ENCODE measurements around the gene JCHAIN.
A peak's percentile ranks its signal among the peaks of the same experiment; 100 is the strongest.
"Not testable (repeated sequence)": the region's sequence is repeated elsewhere in the genome, so short reads cannot be mapped to it uniquely, and the experiment has no call there.

JCHAIN gene

DNA sequence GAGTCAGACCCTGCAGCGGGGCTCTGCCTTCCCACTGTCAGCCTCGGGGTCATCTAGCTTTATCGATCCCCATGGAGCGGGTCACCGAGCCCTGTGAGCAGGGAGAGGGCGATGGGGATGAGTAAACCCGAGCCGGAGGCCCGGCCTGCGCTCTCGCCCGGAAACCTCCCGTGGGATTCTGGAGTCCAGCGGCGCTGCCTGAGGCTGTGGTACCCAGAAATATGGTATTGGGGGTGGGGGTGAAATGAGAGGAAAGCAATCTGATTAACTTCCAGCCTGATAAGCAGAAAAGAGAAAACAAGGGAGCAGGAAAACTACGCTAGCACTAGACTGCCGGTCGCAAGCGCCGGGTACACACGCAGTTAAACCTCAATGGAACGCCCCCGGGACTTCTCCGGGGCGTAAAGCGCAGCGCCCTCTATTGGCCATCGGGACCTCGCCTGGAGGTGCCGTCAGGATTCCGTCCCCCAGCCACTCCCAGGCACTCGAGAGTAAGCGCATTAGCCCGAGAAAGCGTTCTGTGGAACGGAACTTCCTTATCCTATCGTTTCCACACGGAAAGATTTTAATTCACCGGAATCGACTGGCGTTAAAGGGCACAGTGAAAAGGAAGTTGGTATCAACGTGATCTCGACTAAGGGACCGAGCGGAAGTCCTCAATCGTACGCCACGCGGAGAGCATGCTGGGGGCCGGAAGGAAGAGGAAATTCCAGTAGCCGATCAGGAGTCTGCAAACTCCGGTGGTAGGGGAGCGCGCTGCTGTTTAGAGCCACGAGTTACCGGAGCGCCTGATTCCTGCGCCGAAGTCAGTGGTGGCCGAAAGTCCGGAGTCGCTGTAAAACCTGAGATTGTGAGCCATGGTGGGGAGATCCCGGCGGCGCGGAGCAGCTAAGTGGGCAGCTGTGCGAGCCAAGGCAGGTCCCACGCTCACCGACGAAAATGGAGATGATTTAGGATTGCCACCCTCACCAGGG, 21.8 kb upstream of the JCHAIN start, which contains the start of gene UTP3:
Gene UTP3, plus strand, starts transcription at position 712 of the 974 bp plus-strand sequence. Its CDS starts 146 bp downstream, at position 858.
- DNase-seq = peak; percentile 94 to 95

DNA sequence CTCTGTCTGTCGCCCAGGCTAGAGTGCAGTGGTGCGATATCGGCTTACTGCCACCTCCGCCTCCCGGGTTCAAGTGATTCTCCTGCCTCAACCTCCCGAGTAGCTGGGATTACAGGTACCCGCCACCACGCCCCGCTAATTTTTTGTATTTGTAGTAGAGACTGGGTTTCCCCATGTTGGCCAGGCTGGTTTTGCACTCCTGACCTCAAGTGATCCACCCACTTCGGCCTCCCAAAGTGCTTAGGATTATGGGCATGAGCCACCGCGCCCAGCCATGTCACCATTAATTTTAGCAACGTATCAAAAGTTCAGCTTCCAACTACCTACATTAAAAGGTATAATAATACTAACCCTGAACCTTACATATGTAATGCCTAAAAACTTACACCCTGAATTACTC, 21.1 kb upstream of the JCHAIN start:
- DNase-seq = no peak

DNA sequence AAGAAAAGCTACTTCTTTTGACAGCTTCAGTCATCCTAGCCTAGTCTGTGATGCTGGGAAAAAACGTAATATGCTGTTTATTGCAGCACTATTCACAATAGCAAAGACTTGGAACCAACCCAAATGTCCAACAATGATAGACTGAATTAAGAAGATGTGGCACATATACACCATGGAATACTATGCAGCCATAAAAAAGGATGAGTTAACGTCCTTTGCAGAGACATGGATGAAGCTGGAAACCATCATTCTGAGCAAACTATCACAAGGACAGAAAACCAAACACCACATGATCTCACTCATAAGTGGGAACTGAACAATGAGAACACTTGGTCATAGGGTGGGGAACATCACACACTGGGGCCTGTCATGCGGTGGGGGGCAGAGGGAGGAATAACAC, 15.8 kb upstream of the JCHAIN start:
- not testable (repeated sequence) for DNase-seq

DNA sequence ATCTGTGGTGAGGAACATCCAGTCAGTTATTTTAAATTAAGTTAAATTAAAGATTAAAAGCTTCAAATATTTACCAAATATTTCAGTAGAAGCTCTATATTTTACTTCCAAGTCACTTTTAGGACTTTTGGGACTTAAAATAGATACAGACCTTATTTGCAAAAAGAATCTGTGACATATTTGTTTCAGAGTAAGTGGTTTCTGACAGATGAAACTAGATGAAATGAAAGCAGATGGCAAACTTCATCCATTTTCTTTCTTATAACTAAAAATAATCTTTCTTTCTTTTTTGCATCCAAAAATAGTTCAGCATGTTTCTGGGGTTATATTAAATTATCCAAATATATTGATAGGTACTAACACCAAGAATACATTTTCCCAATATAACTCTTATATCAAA, 15.4 kb upstream of the JCHAIN start:
- no peak for DNase-seq

DNA sequence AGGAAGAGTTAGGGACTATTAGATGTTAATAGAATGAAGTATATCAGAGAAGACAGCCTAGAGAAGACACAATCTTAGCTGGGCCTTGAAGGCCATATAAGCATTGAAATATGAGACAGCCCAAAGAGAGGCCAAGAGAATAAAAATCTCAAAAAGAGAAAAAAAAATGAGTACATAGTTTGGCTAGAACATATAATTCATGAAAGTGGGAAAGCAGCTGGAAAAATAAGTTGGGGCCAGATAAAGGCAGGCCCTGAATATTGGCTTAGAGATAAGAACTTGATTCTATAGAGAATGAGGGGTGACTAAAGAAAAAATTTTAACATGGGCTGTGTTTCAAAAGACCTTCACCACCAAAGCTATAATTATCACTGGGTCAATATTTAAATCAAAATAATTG, 14.6 kb upstream of the JCHAIN start:
- DNase-seq = no peak

DNA sequence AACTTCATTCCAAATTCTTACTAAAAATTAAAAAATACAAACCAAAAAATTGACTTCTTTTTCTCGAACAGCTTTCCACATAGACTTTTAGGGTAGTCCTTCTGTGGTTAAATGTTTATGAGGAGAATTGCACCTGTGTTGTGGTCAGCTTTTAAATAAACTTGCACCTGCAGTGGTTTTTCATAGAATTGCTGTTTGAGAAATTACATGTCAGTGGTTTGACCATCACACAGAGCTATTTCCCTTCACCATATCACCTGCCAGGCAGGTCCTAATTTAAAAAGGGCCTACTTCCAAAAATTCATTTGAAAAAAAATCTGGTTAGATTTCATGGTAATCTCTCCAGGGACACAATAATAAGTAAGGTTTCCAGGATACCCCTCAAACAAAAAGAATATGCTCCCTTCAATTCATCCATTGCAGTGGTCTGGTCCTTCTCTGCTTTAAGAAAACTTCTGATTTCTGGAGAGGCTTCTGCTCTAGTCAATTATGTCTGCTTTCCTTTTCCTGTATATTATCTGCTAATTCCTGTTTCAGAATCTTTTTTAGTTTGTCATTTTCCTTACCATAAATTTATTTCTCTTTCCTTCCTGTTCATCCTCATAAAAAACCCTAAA, 12.2 kb upstream of the JCHAIN start:
- DNase-seq = no peak

DNA sequence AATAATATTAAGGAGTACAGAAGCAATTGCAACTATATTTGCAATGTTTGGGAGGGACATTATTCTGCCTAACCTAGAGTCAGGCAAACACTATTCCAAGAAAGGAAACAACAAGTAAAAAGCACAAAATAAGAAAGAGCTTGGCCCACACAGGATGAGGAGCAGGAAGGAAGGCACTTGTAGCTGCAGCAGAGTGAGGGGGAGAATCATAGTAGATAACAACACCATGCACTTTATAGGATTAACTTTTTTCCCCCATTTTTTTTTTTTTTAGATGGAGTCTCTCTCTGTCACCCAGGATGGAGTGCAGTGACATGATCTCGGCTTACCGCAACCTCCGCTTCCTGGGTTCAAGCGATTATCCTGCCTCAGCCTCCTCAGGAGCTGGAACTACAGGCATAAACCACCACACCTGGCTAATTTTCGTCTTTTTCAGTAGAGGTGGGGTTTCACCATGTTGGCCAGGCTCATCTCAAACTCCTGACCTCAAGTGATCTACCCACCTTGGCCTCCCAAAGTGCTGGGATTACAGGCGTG, 10.3 kb upstream of the JCHAIN start:
- no peak for DNase-seq

DNA sequence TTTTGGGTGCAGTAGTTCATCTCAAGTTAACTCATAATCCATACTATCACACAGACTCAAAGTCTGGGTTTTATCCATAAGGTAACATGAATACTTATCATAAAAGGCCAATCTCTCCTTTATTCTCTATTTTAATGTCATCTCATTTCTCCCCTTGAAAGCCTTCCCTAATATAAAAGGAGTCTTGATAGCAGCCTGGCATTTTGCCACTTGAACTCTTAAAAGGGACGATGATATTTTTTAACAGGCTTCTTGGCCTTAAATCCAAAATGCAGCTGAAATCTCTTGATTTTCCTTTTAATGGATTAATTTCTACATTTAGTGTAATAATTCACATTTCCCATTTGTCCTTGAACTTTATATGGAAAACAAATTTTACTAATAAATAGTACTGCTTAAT, 8.4 kb upstream of the JCHAIN start:
- no peak for DNase-seq

DNA sequence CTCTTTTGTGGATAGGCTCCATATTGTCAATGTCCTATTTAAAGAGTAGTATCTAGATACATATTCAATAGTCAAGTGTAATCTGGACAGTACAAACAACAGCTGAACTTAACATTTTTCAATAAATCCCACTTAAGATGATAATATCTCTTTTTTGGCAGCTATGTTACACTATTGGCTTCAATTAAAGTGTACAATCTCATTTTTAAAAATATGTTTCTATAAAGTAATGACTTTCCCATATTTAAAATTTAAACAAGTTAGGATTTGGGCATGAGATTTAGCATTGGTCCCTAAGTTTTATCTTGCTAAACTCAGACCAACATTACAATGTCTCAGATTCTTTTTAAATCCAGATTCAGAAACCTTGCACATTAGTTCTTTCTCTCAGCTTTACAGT, 7.9 kb upstream of the JCHAIN start:
- DNase-seq = no peak

DNA sequence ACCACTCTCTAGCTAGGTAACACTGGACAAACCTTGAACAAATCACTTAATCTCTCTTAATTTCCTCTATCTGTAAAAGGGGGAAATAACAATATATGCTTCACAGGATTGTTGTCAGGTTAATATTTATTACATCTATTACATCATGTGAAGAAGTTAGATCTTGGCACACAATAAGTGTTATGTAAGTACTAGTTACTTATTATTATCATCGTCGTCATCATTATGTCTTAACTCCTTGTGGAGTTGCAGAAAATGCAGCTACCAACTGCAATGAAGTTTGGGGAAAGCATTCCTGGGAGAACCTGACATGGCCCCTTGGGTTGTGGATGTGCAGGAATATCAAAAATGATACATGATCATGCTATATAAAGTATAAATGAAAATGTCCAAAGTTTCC, 4.8 kb upstream of the JCHAIN start:
- DNase-seq = no peak

DNA sequence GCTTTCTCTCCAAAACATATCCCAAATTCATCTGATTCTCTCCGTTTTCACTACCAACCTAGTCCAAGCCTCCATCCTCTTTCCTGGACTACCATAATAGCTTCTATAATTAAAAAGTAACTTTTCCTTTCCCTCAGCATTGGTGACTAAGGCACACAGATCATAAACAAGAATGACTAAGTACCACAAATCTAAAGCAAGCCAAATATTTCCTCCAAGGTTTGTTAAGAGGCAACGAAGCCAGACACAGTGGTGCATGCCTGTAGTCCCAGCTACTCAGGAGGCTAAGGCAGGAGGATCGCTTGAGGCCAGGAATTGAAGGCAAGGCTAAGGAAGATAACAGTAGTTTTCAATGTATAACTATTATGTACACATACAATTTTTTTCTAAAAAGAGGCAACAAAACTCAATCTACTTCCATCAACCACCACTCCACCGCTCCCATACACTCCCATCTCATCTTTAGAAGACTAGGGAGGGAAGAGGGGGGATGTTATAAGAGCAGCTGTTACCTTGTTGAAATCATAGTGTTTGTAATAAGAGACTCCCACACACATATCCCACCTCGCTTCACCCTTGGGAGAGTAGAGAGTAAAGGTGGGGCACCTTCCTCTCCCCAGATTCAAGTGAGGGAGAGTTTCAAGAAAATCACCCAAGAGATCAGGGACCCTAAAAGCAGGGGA, 4.2 kb upstream of the JCHAIN start:
- no peak for DNase-seq

DNA sequence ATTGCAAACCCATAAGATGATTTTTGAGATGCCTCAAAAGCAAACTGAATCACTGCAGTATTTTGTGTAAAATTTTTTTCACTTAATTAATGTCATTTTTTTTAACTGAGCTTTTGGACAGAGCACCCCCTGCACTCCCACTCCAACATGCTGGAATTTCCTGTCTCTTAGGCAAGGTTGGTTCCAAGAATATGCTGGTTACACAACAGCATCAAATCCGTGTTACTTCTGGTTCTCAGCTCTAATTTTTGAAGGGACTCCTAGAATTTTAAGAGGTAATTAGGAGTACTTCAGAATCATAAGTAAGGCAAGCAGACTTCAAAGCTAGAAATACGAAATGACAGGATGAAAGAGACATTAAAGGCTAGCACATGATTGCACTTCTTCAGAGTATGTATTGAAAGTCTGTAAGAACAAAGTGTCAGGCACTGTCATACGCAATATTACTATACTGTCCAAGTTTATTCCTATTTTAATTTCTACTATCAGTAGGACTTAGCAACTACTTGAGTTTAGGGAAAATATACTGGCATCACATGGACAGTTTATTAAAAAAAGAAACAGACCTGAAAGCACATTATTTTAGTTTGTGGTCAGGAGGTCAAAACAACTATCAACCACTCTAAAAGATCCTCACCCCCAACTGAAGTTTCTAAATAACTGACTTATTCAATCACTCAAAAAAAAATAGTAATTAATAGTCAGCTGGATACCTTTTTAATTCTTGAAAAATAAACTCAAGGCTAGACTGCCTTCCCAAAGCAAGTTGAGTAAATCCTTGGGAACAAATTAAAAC, 1.6 kb upstream of the JCHAIN start:
- no peak for DNase-seq

DNA sequence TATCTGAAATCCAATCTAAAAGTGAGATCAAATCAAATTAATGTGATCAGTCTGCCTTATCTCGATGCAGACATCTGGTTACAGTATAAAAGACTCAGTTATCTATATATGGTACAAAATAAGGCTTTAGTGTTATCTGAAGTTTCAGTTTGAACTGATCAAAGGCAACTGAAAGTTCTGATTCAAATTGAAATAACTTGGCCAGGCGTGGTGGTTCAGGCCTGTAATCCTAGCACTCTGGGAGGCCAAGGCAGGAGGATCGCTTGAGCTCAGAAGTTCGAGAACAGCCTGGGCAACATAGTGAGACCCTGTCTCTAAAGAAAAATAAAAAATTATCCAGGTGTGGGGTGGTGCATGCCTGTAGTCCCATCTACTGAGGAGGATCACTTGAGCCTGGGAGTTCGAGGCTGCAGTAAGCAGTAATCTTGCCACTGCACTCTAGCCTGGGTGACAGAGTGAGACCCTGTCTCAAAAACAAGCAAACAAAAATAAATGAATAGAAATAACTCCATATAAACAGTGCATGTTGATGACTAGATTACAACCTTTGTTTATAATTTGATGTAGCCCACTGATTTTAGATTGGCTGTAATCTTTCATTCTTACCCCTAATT, 4.9 kb downstream of the JCHAIN start:
- DNase-seq = peak; percentile 35 to 38

DNA sequence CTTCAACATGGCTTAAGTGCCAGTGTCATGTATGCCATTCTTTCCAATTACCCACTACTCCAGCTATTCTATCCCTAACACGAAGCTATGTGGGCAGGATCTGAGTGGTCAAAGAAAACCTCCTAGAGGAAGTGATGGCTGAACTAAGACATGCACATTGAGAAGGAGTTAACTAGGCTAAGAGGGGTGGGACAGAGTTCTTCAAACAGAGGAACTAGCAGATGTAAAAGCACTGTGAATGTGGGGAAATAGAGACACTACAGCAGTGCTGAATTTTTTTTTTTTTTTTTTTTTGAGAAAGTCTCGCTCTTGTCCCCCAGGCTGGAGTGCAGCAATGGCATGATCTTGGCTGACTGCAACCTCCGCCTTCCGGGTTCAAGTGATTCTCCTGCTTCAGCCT, 6.2 kb downstream of the JCHAIN start:
- DNase-seq = no peak

DNA sequence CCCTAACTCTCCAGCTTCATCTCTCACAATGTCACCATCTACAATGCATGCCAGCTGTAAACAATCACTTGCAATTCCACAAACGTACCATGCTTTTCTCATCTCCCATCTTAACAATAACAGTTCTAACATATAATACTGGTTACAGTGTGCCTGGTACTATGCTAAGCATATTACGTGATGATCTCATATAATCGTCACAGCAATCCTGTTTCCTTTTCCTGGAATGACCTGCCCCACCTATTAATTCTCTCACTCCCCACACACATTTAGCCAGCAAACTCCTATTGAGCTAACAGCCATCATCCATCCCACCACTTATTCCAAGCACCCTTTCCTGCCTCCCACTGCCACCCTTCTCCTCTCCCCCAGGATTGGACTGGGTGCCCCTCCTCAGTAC, 7.9 kb downstream of the JCHAIN start:
- DNase-seq = no peak

DNA sequence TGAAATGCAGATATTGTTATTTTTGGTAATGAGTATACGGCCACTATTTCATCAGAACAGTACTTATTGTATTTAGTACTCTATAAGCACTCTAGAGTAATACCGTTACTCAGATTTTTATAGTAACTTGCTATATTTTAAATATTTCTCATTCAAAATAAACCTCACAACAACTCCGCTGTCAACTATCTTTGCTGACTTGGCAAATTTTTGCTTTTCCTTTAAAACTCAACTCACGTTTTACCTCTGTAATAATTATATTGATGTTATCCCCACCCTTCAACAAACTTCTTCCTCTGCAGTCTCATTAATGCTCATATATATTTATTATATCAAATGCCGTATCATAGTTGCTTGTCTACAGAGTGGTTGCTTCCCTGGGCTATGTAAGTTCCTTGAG, 9.0 kb downstream of the JCHAIN start:
- DNase-seq = no peak

DNA sequence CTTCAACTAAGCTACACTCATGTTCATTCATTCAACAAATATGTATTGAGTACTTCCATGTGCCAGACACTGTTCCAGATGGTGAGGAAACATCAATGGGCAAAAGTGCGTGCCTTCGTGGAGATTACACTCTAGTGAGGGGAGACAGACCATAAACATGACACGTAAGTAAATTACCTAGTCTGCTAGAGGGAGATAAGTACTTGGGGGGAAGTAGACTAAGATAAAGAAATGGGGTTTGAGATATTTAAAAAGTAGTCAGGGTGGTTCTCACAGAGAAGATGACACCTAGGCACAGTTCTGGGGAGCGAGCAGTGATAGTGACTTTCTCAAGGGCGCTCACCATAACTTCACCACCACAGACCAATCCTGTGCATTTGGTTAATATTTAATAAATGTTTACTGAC, 11.7 kb downstream of the JCHAIN start:
- DNase-seq = no peak

DNA sequence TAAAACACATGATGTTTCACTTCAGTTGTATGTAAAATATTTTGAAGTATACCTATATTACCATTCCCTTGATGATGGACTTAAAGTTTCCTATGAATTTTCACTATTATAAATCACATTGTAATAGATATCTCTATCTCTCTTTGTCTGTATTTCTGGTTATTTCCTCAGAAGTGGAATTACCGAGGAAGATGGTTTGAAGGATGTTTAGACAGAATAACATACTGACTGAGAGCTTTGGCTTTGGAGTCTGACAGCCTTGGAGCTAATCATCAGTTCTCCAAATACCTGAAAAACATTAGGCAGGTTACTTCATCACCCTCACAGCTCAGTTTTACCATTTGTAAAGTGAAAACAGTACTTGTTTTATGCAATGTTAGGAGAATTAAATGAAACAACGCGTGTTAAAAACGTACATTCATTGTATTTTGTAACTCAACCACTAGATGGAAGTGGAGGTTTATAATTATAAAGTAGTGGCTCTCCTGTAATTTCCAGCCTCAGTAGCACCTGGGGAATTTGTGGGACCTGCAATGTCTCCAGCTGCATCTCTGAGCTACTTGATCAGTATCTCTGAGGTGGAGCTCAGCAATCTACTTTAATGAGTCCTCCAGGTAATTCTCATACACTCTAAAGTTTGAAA, 14.3 kb downstream of the JCHAIN start:
- peak in 1 of 2 experiments; percentile 19 for DNase-seq

DNA sequence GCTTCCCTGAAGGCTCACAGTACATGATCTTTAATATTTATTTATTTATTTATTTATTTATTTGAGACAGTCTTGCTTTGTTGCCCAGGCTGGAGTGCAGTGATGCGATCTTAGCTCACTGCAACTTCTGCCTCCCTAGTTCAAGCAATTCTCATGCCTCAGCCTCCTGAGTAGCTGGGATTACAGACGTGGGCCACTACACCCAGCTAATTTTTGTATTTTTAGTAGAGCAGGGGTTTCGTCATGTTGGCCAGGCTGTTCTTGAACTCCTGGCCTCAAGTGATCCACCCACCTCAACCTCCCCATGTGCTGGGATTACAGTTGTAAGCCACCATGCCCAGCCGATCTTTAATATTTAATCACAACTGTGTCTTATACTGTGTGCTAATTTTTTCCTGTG, 15.6 kb downstream of the JCHAIN start:
- not testable (repeated sequence) for DNase-seq

DNA sequence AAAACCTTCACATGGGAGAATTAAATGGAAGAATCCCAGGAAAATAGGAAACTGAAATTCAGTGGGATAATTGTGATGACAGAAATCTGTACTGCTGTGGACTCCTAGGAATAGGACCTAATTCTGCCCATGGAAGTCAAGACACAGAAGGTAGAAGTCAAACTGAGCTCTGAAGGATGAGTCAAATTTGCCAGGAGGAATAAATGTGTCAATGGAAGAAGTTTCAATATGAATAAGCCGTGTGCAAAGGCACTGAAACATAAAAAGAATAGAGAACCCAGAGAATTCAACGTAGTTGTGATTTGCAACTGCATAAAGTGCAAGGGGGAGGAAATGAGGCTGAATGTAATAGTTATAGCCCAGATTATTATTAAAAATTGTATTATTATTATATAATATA, 26.1 kb downstream of the JCHAIN start:
- DNase-seq = no peak

DNA sequence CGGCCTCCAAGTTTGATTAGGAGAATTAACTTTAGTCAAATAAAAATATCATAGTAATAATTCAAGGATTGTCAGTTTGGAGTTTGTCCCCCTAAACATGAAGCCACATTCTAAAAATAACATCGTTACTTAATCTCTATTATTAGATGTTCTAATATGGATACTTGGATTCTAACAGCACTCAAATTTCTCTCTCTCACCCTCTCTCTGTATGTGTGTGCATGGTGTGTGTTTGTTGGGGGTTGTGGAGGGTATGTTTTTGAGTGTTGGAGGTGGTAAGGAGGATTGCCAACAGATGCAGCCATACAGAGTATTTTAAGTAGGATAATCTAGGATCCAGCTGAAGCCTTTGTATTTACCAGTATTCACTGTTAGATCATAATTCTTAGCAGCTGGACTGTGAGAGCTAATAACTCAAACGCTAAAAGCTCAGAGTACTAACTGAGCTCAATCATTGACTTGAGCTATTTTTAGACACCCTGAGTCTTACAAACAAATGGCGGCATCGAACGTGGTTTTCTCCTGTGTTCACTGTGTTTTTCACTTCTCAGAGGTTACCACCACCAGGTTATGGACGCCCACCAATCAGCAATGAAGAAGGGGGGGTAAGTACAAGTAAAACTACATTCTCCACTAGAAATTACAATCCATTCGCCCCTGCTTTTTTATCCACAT, 28.9 kb downstream of the JCHAIN start:
- DNase-seq = no peak
